ENCODE data around the gene LRP1B.

LRP1B gene

GRCh38 chr2:140947236-140947635 lies 1183.6 kb downstream of the LRP1B start:
- DNase-seq (ENCODE audit: low read depth in 2 of 2, low spot score in 1 of 2) = no peak

- DNase-seq (ENCODE audit: low read depth in 2 of 2, low spot score in 1 of 2) = no peak
Measured at GRCh38 chr2:140943867-140944266, 1186.9 kb downstream of the LRP1B start.

- DNase-seq (ENCODE audit: low read depth in 2 of 2, low spot score in 1 of 2) = no peak
Measured at GRCh38 chr2:140942284-140942683, 1188.5 kb downstream of the LRP1B start.

- DNase-seq (ENCODE audit: low read depth in 2 of 2, low spot score in 1 of 2) = no peak
Measured at GRCh38 chr2:140929849-140930248, 1201.0 kb downstream of the LRP1B start.

- DNase-seq (ENCODE audit: low read depth in 2 of 2, low spot score in 1 of 2) = no peak
Measured at GRCh38 chr2:140918426-140918825, 1212.4 kb downstream of the LRP1B start.

GRCh38 chr2:140916410-140916809 lies 1214.4 kb downstream of the LRP1B start:
- DNase-seq (ENCODE audit: low read depth in 2 of 2, low spot score in 1 of 2) = no peak

- DNase-seq (ENCODE audit: low read depth in 2 of 2, low spot score in 1 of 2) = no peak
Measured at GRCh38 chr2:140910683-140911082, 1220.1 kb downstream of the LRP1B start.

- no peak for DNase-seq (ENCODE audit: low read depth in 2 of 2, low spot score in 1 of 2)
Measured at GRCh38 chr2:140905083-140905781, 1225.6 kb downstream of the LRP1B start.

GRCh38 chr2:140895378-140895777 lies 1235.4 kb downstream of the LRP1B start:
- no peak for DNase-seq (ENCODE audit: low read depth in 2 of 2, low spot score in 1 of 2)

GRCh38 chr2:140893685-140894084 lies 1237.1 kb downstream of the LRP1B start:
- no peak for DNase-seq (ENCODE audit: low read depth in 2 of 2, low spot score in 1 of 2)

- DNase-seq (ENCODE audit: low read depth in 2 of 2, low spot score in 1 of 2) = no peak
Measured at GRCh38 chr2:140892911-140893637, 1237.7 kb downstream of the LRP1B start.

GRCh38 chr2:140892436-140892835 lies 1238.4 kb downstream of the LRP1B start:
- DNase-seq (ENCODE audit: low read depth in 2 of 2, low spot score in 1 of 2) = no peak

- DNase-seq (ENCODE audit: low read depth in 2 of 2, low spot score in 1 of 2) = no peak
Measured at GRCh38 chr2:140891614-140892212, 1239.1 kb downstream of the LRP1B start.

GRCh38 chr2:140882671-140883620 lies 1247.9 kb downstream of the LRP1B start:
- no peak for DNase-seq (ENCODE audit: low read depth in 2 of 2, low spot score in 1 of 2)

GRCh38 chr2:140880573-140880972 lies 1250.2 kb downstream of the LRP1B start:
- no peak for DNase-seq (ENCODE audit: low read depth in 2 of 2, low spot score in 1 of 2)

GRCh38 chr2:140876015-140876414 lies 1254.8 kb downstream of the LRP1B start:
- no peak for DNase-seq (ENCODE audit: low read depth in 2 of 2, low spot score in 1 of 2)

- no peak for DNase-seq (ENCODE audit: low read depth in 2 of 2, low spot score in 1 of 2)
Measured at GRCh38 chr2:140873915-140874531, 1256.8 kb downstream of the LRP1B start.

GRCh38 chr2:140869925-140870324 lies 1260.9 kb downstream of the LRP1B start:
- no peak for DNase-seq (ENCODE audit: low read depth in 2 of 2, low spot score in 1 of 2)

- DNase-seq (ENCODE audit: low read depth in 2 of 2, low spot score in 1 of 2) = no peak
Measured at GRCh38 chr2:140869107-140869506, 1261.7 kb downstream of the LRP1B start.

GRCh38 chr2:140865837-140866236 lies 1265.0 kb downstream of the LRP1B start:
- no peak for DNase-seq (ENCODE audit: low read depth in 2 of 2, low spot score in 1 of 2)

- no peak for DNase-seq (ENCODE audit: low read depth in 2 of 2, low spot score in 1 of 2)
Measured at GRCh38 chr2:140863713-140864112, 1267.1 kb downstream of the LRP1B start.

All from stimulated activated CD8-positive, alpha-beta memory T cell treated with anti-CD3 and anti-CD28 coated beads, Interleukin-4, amount 100 ng/mL, for 1 hour (primary cell).